ENCODE measurements around the gene ZNF185.
"Not testable (repeated sequence)": the region's sequence is repeated elsewhere in the genome, so short reads cannot be mapped to it uniquely, and the experiment has no call there.

Gene ZNF185

DNA sequence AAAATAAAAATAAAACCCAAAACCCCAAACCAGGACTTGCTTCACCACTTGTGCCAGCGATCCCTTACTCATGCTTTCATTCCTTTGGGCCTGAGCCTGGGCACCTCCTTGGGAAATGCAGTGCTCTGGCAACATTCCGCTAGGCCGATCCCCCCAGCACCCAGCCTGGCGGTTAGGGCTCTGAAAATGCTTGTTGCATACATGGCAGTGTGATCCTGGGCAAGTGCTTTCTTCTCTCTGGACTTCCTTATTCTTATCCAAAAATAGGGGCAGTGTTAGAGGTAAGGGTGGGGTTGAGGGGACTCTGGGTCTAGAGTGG lies 4.6 kb downstream of the ZNF185 start:
- Histone ChIP-seq H3K4me1 (ENCODE audit: control insufficient read depth in 5 of 5, insufficient read depth in 5 of 5, low read length in 5 of 5) (peaks cover 0 to 10% (median 4%) of the 10 kb centered on the region in 5 donors), H3K27ac (ENCODE audit: low read depth, low read length) (no peak overlapping the region), H3K4me3 (ENCODE audit: low read depth in 1 of 5, low read length in 5 of 5) (no peak overlapping the region), H3K36me3 (ENCODE audit: control insufficient read depth in 5 of 5, insufficient read depth in 5 of 5, low read length in 5 of 5) (no peaks in the 10 kb centered on the region), H3K27me3 (ENCODE audit: control insufficient read depth in 5 of 5, insufficient read depth in 4 of 5, low read length in 5 of 5) (peaks cover 37 to 63% (median 51%) of the 10 kb centered on the region in 5 donors), H3K9ac (ENCODE audit: low read length in 5 of 5) (no peak overlapping the region), H3K9me3 (ENCODE audit: control insufficient read depth in 5 of 5, low read length in 5 of 5) (no peaks in the 10 kb centered on the region)

DNA sequence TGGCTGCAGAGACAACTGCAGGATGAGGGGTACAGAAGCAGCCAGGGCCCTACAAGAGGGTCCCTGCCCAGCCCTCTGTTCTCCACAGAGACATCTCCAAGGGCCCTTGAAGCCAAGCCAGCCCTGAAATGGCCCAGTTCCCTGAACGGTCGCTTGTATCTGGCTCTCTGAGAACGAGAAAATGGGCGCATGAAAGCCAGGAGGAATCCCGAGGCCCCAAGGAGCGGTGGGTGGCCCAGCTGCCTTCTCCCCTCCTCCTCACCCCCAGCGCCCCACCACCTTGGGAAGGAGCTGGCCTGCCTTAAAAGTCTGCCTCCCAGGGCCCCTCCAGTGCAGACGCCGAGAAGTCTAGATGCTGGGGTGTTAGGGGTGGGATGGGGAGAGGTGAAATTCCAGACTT lies 5.7 kb downstream of the ZNF185 start:
- Histone ChIP-seq H3K4me1 (ENCODE audit: control insufficient read depth in 5 of 5, insufficient read depth in 5 of 5, low read length in 5 of 5) (peaks cover 0 to 6% (median 0%) of the 10 kb centered on the region in 5 donors), H3K4me3 (ENCODE audit: low read depth in 1 of 5, low read length in 5 of 5) (no peak overlapping the region), H3K27me3 (ENCODE audit: control insufficient read depth in 5 of 5, insufficient read depth in 4 of 5, low read length in 5 of 5) (peaks cover 33 to 60% (median 48%) of the 10 kb centered on the region in 5 donors), H3K9me3 (ENCODE audit: control insufficient read depth in 5 of 5, low read length in 5 of 5) (no peaks in the 10 kb centered on the region), H3K27ac (ENCODE audit: low read depth, low read length) (no peak overlapping the region), H3K36me3 (ENCODE audit: control insufficient read depth in 5 of 5, insufficient read depth in 5 of 5, low read length in 5 of 5) (no peaks in the 10 kb centered on the region), H3K9ac (ENCODE audit: low read length in 5 of 5) (no peak overlapping the region)

DNA sequence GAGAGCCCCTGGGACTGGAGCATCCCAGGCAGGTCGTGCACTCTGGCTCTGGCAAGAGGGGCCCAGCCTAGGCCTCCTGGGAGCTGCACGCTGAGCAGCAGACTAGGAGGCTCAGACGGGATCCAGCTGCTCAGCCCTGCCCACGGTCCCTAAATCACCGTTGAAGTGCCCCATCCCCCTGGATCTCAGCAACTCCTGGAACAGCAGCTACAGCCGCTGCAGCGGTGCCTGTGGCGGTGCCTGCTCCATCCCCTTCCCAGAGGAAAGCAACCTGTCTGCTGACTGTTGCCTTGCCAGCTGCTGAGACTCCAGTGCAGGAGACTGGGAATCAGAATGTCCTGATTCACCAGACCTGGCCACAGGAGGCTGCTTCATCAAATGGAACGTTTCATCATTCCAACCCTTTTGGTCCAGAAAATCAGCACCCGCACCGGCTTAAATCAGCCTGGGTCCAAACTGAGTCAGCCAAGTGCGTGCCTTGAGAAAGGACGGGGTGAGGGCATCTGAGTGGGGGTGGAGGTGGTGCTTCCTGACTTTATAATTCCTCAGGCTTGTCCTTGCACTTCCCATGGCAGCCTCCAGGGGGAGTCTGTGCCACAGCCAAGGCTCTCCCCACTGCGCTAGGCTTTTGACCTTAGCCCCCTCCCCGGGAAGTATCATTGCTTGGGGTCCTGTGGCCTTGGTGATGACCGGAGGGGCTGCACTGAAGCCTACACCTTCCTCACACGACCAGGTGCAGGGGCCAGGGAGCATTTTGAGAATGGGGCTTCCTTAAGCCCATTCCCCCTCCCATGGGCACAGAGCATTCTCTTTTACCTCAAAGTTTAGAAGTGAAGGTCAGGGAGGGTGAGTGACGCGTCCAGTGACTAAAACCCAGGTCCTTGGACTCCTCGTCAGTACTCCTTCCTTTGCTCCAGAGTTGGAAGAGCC lies 6.5 kb downstream of the ZNF185 start:
- Histone ChIP-seq H3K4me1 (ENCODE audit: control insufficient read depth in 5 of 5, insufficient read depth in 5 of 5, low read length in 5 of 5) (peaks cover 0 to 6% (median 0%) of the 10 kb centered on the region in 5 donors), H3K27me3 (ENCODE audit: control insufficient read depth in 5 of 5, insufficient read depth in 4 of 5, low read length in 5 of 5) (peaks cover 25 to 60% (median 40%) of the 10 kb centered on the region in 5 donors), H3K27ac (ENCODE audit: low read depth, low read length) (no peak overlapping the region), H3K9me3 (ENCODE audit: control insufficient read depth in 5 of 5, low read length in 5 of 5) (no peaks in the 10 kb centered on the region), H3K4me3 (ENCODE audit: low read depth in 1 of 5, low read length in 5 of 5) (no peak overlapping the region), H3K36me3 (ENCODE audit: control insufficient read depth in 5 of 5, insufficient read depth in 5 of 5, low read length in 5 of 5) (no peaks in the 10 kb centered on the region), H3K9ac (ENCODE audit: low read length in 5 of 5) (no peak overlapping the region)

DNA sequence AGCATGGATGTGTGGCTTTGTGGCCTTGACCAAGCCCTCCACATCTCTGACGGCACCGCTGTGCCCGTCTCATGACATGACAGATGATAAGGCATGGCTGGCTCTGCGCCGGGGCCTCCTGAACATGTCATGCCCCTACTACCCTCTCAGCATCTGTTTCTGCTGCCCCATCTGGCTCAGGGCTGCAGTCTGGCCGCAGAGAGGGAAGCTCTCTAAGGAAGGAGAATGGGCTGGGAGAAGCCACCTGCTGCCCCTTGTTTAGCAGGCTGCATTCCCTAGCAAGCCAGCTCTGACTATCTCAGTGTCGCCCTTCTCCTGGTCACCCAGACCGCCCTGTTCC lies 7.2 kb downstream of the ZNF185 start:
- Histone ChIP-seq H3K27ac (ENCODE audit: low read depth, low read length) (no peak overlapping the region), H3K9ac (ENCODE audit: low read length in 5 of 5) (no peak overlapping the region), H3K36me3 (ENCODE audit: control insufficient read depth in 5 of 5, insufficient read depth in 5 of 5, low read length in 5 of 5) (no peaks in the 10 kb centered on the region), H3K4me3 (ENCODE audit: low read depth in 1 of 5, low read length in 5 of 5) (no peak overlapping the region), H3K9me3 (ENCODE audit: control insufficient read depth in 5 of 5, low read length in 5 of 5) (no peaks in the 10 kb centered on the region), H3K4me1 (ENCODE audit: control insufficient read depth in 5 of 5, insufficient read depth in 5 of 5, low read length in 5 of 5) (peaks cover 0 to 6% (median 0%) of the 10 kb centered on the region in 5 donors), H3K27me3 (ENCODE audit: control insufficient read depth in 5 of 5, insufficient read depth in 4 of 5, low read length in 5 of 5) (peaks cover 19 to 54% (median 34%) of the 10 kb centered on the region in 5 donors)

DNA sequence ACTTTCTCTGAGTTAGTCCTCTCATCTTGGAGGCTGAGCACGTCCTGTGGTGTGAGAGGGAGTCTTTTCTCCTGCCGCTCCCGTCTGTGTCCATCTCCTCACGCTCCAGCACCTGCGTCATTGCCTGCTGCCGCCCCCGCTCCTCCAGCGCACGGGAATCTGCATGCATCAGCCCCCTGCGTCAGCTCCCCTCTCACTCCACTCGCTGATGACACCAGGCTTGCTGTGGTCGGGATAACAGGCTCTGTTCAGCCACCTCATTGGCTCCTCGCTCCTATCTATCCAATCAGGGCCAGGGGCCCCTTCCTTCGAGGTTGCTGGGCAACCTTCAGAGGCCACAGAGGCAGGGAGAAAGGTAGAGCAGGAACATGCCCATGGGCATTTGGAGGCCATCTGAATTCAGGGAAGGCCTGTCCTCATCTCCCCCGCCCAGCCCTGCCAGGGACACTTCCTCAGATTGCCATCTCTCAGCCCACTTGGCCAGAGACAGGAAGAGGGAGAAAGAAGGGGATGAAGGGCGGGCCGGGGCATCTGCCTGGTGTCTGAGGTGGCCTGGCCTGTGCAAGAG lies 9.3 kb downstream of the ZNF185 start:
- H3K9ac ChIP-seq (ENCODE audit: low read length in 5 of 5) = no peak overlapping the region
- H3K9me3 ChIP-seq (ENCODE audit: control insufficient read depth in 5 of 5, low read length in 5 of 5) = no peaks in the 10 kb centered on the region
- no peak overlapping the region for H3K4me3 ChIP-seq (ENCODE audit: low read depth in 1 of 5, low read length in 5 of 5)
- H3K27ac ChIP-seq (ENCODE audit: low read depth, low read length) = no peak overlapping the region
- no peaks in the 10 kb centered on the region for H3K36me3 ChIP-seq (ENCODE audit: control insufficient read depth in 5 of 5, insufficient read depth in 5 of 5, low read length in 5 of 5)
- H3K4me1 ChIP-seq (ENCODE audit: control insufficient read depth in 5 of 5, insufficient read depth in 5 of 5, low read length in 5 of 5) = peaks cover 0 to 6% (median 0%) of the 10 kb centered on the region in 5 donors
- H3K27me3 ChIP-seq (ENCODE audit: control insufficient read depth in 5 of 5, insufficient read depth in 4 of 5, low read length in 5 of 5) = peaks cover 13 to 42% (median 27%) of the 10 kb centered on the region in 5 donors

DNA sequence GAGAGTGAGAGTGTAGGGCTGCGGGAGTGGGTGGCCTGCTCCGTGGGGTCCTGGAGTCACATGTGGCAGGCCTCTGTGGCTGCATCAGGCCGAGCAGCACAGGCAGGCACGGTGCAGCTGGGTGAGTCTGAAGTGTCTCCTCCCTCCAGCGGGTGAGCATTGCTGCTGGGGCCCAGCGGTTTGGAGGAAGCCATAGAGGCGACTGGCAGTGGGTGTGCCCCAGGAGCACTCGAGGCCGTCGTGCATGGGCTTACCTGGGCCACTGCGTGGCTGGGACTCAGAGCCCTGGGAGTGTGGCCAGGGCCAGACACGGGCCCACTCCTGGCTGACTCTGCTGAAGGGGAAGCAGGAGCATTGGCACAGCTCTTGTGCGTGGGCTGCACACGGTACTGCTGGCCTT lies 10.6 kb downstream of the ZNF185 start:
- Histone ChIP-seq H3K36me3 (ENCODE audit: control insufficient read depth in 5 of 5, insufficient read depth in 5 of 5, low read length in 5 of 5) (no peaks in the 10 kb centered on the region), H3K4me3 (ENCODE audit: low read depth in 1 of 5, low read length in 5 of 5) (no peak overlapping the region), H3K9ac (ENCODE audit: low read length in 5 of 5) (no peak overlapping the region), H3K27ac (ENCODE audit: low read depth, low read length) (no peak overlapping the region), H3K4me1 (ENCODE audit: control insufficient read depth in 5 of 5, insufficient read depth in 5 of 5, low read length in 5 of 5) (peaks cover 0 to 6% (median 0%) of the 10 kb centered on the region in 5 donors), H3K9me3 (ENCODE audit: control insufficient read depth in 5 of 5, low read length in 5 of 5) (no peaks in the 10 kb centered on the region), H3K27me3 (ENCODE audit: control insufficient read depth in 5 of 5, insufficient read depth in 4 of 5, low read length in 5 of 5) (peaks cover 13 to 38% (median 26%) of the 10 kb centered on the region in 5 donors)

DNA sequence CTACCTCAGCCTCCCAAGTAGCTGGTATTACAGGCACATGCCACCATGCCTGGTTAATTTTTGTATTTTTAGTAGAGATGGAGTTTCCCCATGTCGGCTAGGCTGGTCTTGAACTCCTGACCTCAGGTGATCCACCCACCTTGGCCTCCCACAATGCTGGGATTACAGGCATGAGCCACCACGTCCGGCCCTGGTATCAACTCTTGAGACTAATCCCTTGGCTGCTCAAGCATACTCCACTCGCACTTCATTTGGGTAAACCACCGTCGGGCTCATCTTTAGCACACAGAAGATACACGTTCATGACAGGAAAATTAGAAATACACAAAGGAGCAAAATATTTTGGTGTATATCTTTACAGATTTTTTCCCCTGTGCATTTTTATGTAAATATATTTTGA lies 12.2 kb downstream of the ZNF185 start:
- H3K36me3 ChIP-seq (ENCODE audit: control insufficient read depth in 5 of 5, insufficient read depth in 5 of 5, low read length in 5 of 5); H3K9ac ChIP-seq (ENCODE audit: low read length in 5 of 5); H3K4me1 ChIP-seq (ENCODE audit: control insufficient read depth in 5 of 5, insufficient read depth in 5 of 5, low read length in 5 of 5); H3K4me3 ChIP-seq (ENCODE audit: low read depth in 1 of 5, low read length in 5 of 5); H3K27ac ChIP-seq (ENCODE audit: low read depth, low read length); H3K9me3 ChIP-seq (ENCODE audit: control insufficient read depth in 5 of 5, low read length in 5 of 5): not testable (repeated sequence)
- H3K27me3 ChIP-seq (ENCODE audit: control insufficient read depth in 5 of 5, insufficient read depth in 4 of 5, low read length in 5 of 5) = peaks cover 10 to 32% (median 23%) of the 10 kb centered on the region in 5 donors

DNA sequence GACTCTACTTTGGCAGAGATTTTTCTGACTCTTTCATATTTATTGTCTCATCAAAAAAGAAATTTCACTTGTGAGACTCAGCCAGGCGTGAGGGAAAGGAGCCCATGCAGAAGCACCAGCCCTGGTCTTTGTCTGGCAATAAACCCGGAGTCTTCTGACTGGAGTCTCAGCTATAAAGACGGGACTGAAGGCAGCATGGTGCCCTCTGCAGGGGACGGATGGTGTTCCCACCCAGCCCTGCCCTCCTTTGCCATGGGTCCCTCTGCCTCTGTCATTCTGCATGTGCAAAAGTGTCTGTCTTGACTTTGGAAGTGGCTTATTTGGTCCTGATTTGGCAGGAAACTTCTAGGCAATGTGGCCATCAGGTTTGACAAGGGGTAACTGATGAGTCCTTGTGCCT lies 14.2 kb downstream of the ZNF185 start:
- Histone ChIP-seq H3K9ac (ENCODE audit: low read length in 5 of 5) (no peak overlapping the region), H3K27ac (ENCODE audit: low read depth, low read length) (no peak overlapping the region), H3K9me3 (ENCODE audit: control insufficient read depth in 5 of 5, low read length in 5 of 5) (no peaks in the 10 kb centered on the region), H3K36me3 (ENCODE audit: control insufficient read depth in 5 of 5, insufficient read depth in 5 of 5, low read length in 5 of 5) (no peaks in the 10 kb centered on the region), H3K27me3 (ENCODE audit: control insufficient read depth in 5 of 5, insufficient read depth in 4 of 5, low read length in 5 of 5) (peaks cover 3 to 21% (median 12%) of the 10 kb centered on the region in 5 donors), H3K4me1 (ENCODE audit: control insufficient read depth in 5 of 5, insufficient read depth in 5 of 5, low read length in 5 of 5) (peaks cover 0 to 3% (median 0%) of the 10 kb centered on the region in 5 donors), H3K4me3 (ENCODE audit: low read depth in 1 of 5, low read length in 5 of 5) (no peak overlapping the region)

DNA sequence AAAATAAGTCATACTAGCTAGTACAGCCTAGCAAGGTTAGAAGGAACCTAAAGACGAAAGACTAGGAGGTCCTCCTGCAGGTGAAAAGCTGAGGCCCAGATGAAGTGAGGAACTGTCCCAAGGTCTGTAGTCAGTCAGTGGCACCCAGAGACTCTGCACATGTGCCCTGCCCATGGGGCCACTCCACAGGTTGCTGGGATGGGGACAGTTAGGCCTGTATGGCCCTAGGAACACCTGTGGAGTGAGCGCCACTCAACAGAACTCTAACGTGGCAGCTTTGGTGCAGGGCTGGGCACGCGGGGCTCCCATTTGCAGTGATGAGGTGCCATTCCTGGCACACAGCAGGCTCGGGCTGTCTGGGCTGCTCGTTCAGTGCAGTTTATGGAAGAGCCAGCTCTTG lies 14.8 kb downstream of the ZNF185 start:
- Histone ChIP-seq H3K27me3 (ENCODE audit: control insufficient read depth in 5 of 5, insufficient read depth in 4 of 5, low read length in 5 of 5) (peaks cover 0 to 16% (median 13%) of the 10 kb centered on the region in 5 donors), H3K4me1 (ENCODE audit: control insufficient read depth in 5 of 5, insufficient read depth in 5 of 5, low read length in 5 of 5) (peaks cover 0 to 6% (median 4%) of the 10 kb centered on the region in 5 donors), H3K9me3 (ENCODE audit: control insufficient read depth in 5 of 5, low read length in 5 of 5) (no peaks in the 10 kb centered on the region), H3K36me3 (ENCODE audit: control insufficient read depth in 5 of 5, insufficient read depth in 5 of 5, low read length in 5 of 5) (no peaks in the 10 kb centered on the region), H3K4me3 (ENCODE audit: low read depth in 1 of 5, low read length in 5 of 5) (no peak overlapping the region), H3K27ac (ENCODE audit: low read depth, low read length) (no peak overlapping the region), H3K9ac (ENCODE audit: low read length in 5 of 5) (no peak overlapping the region)

DNA sequence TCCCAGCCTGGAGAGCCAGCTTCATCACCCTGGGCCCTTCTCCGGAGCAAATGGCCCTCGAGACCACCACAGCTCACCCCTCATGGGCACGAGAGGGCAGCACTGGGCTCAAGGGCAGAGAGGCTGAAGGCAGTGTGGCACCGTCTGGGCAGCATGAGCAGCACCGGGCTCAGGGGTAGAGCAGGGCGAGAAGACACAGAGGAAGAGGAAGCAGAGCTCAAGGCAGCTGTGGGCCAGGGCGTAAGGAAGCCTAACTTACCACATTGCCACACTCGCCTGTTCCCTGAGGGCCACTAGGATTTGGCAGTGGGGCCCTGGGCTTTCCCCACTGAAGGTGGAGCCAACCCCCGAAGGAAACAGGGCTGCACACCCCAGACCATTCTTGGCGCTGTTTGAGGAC lies 15.5 kb downstream of the ZNF185 start:
- Histone ChIP-seq H3K36me3 (ENCODE audit: control insufficient read depth in 5 of 5, insufficient read depth in 5 of 5, low read length in 5 of 5) (no peaks in the 10 kb centered on the region), H3K4me3 (ENCODE audit: low read depth in 1 of 5, low read length in 5 of 5) (no peak overlapping the region), H3K4me1 (ENCODE audit: control insufficient read depth in 5 of 5, insufficient read depth in 5 of 5, low read length in 5 of 5) (peaks cover 0 to 13% (median 11%) of the 10 kb centered on the region in 5 donors), H3K27ac (ENCODE audit: low read depth, low read length) (no peak overlapping the region), H3K9ac (ENCODE audit: low read length in 5 of 5) (no peak overlapping the region), H3K9me3 (ENCODE audit: control insufficient read depth in 5 of 5, low read length in 5 of 5) (no peaks in the 10 kb centered on the region), H3K27me3 (ENCODE audit: control insufficient read depth in 5 of 5, insufficient read depth in 4 of 5, low read length in 5 of 5) (peaks cover 0 to 17% (median 8%) of the 10 kb centered on the region in 5 donors)

All from subcutaneous abdominal adipose tissue (tissue), 5 donors.